NB4 (cell line): ENCODE data around the gene NUP42.
"Not testable (repeated sequence)": the region's sequence is repeated elsewhere in the genome, so short reads cannot be mapped to it uniquely, and the experiment has no call there.

ENCODE experiments used
- DNase-seq: peaks from one replicate; pipeline ENCODE4 v3.0.0; 2010; ENCODE audit warnings: low read depth
- H3K4me3 ChIP-seq: one replicate; pipeline ENCODE4 v1.5.1; 2011; ENCODE audit warnings: mild to moderate bottlenecking, low read depth, low read length, moderate library complexity
- MYC ChIP-seq: IDR thresholded peaks from 2 replicates; pipeline ENCODE4 v1.6.1; 2011; ENCODE audit warnings: low read depth, low read length
- POLR2A ChIP-seq: IDR thresholded peaks from 2 replicates; pipeline ENCODE4 v1.6.1; 2011; ENCODE audit warnings: mild to moderate bottlenecking; ENCODE audit not compliant: insufficient read length; ENCODE audit errors: extremely low read depth
- TF ChIP-seq, protein P1 (sequence below): IDR thresholded peaks from one replicate; pipeline ENCODE4 v1.5.1; 2012; ENCODE audit warnings: low read depth, low read length
- TF ChIP-seq, protein P2 (sequence below): IDR thresholded peaks from 2 replicates; pipeline ENCODE4 v1.6.1; 2011; ENCODE audit warnings: low read depth, low read length

Gene NUP42

DNA sequence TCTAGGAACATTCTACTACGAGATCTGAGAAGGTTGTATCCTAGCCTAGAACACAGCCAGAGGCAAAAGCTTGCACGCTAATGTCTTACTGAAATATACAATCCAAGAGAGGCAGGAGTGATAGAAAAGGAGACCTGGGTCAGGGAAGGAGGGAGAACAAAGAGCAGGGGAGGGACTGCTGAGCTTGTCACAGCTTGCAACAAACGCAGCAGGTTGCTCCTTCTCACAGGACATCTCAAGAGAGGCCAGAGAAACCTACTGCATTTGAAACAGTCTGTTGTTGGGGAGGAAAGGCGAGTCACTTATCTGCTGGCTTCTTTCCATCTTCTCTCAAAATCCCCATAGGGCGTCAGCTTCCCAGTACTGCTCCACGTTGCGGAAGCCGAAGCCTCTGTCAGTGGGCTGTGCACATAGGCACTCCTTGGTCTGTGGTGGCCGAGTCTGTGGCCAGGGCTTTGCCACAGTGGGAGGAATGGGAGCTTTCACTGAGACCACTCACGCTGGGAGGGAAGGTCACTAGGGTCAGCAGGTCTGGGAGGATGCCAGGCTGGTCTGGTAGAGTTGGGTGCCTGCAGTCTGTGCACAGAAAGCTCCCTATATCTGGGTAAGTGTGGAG, 39.0 kb downstream of the NUP42 start:
- H3K4me3 ChIP-seq: no peak overlapping the region
- no peak for DNase-seq
- TF ChIP-seq, protein P1, sequence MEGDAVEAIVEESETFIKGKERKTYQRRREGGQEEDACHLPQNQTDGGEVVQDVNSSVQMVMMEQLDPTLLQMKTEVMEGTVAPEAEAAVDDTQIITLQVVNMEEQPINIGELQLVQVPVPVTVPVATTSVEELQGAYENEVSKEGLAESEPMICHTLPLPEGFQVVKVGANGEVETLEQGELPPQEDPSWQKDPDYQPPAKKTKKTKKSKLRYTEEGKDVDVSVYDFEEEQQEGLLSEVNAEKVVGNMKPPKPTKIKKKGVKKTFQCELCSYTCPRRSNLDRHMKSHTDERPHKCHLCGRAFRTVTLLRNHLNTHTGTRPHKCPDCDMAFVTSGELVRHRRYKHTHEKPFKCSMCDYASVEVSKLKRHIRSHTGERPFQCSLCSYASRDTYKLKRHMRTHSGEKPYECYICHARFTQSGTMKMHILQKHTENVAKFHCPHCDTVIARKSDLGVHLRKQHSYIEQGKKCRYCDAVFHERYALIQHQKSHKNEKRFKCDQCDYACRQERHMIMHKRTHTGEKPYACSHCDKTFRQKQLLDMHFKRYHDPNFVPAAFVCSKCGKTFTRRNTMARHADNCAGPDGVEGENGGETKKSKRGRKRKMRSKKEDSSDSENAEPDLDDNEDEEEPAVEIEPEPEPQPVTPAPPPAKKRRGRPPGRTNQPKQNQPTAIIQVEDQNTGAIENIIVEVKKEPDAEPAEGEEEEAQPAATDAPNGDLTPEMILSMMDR: no peak
- TF ChIP-seq, protein P2, sequence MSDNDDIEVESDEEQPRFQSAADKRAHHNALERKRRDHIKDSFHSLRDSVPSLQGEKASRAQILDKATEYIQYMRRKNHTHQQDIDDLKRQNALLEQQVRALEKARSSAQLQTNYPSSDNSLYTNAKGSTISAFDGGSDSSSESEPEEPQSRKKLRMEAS: no peak
- TF ChIP-seq POLR2A: no peak
- TF ChIP-seq MYC: no peak

DNA sequence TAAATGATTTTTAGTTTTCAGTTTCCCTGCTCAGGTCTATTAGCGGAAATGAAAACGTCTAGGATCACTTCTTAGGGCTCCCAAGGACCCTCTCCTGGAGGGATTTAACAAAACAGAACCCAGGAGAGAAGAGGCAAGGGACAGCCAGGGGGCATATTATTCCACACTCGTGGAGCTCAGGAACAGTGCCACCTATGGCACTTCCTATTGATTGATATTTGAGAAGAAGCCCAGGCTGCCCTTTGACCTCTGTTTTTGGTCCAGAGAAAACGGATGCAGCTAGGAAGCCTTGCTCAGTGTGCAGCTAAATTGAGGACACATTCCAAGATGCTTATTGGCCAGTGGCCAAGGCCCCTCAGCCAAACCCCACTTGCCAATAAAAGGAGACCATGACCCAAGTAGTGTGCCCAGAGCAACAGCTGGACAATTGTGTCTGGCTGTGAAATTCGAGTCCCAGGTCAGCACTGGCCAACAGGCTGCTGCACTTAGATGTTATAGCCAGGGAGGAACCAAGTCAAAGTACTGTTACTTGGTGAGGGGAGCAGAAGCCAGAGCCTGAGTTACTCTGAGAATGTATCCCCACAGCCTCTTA, 40.7 kb downstream of the NUP42 start:
- DNase-seq: no peak
- TF ChIP-seq POLR2A (no peak), MYC (no peak)
- TF ChIP-seq, protein P2: no peak
- TF ChIP-seq, protein P1: no peak
- no peak overlapping the region for H3K4me3 ChIP-seq

DNA sequence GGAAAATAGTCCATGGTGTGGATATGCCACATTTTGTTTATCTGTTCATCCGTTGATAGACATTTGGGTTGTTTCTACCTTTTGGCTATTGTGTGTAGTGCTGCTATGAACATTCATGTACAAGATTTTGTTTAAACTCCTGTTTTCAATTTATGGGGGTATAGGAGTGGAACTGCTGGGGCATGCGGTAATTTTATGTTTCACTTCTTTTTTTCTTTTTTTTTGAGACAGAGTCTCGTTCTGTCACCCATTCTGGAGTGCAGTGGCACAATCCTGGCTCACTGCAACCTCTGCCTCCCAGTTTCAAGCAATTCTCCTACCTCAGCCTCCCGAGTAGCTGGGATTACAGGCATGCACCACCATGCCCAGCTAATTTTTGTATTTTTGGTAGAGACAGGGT, 42.5 kb downstream of the NUP42 start:
- not testable (repeated sequence) for DNase-seq, H3K4me3 ChIP-seq

DNA sequence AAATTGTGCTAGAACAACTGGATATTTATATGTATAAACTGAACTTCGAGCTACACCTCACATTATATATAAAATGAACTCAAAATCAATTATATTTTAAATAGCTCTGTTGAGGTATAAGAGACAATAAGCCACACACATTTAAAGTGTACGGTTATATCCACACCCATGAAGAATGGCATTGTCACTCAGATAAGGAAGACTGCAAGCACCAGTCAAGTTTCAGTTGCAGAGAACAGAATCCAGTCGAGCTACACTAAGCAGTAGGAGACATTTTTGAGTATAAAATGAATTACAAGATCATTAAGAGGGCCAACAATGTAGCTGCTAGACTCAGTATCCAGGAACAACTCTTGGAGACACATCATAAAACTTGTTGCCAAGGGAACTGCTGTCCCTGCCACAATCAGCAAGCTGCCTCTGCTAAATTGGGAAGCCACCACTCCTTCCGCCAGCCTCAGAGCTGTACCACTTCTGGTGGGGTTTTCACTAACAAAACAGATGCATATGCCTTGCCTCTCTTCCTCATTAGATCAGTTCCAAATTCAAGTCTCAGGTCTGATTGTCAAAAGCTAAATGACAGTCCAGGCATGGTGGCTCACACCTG, 45.1 kb downstream of the NUP42 start:
- no peak for DNase-seq
- TF ChIP-seq POLR2A: no peak
- TF ChIP-seq, protein P1: no peak
- TF ChIP-seq, protein P2: no peak
- no peak for TF ChIP-seq MYC
- no peak overlapping the region for H3K4me3 ChIP-seq

DNA sequence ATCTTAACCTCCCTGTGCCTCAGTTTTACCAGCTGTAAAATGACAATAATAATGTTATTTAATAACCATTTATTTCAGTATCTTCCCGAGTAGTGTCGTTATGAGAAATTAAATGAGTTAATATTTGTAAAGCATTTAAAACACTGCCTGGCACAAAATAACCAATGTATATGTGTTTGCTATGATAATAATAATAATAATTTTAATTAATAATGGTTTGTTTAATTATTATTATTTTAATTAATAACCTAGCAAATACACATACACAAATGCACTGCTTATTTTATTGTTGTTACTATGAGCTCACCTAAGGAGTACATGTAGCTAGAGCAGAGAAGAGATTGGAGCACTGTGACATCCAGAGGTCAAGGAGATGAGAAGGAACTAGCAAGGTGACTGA, 46.6 kb downstream of the NUP42 start:
- TF ChIP-seq, protein P2: no peak
- TF ChIP-seq, protein P1: no peak
- TF ChIP-seq MYC (no peak), POLR2A (no peak)
- DNase-seq: no peak
- H3K4me3 ChIP-seq: no peak overlapping the region

DNA sequence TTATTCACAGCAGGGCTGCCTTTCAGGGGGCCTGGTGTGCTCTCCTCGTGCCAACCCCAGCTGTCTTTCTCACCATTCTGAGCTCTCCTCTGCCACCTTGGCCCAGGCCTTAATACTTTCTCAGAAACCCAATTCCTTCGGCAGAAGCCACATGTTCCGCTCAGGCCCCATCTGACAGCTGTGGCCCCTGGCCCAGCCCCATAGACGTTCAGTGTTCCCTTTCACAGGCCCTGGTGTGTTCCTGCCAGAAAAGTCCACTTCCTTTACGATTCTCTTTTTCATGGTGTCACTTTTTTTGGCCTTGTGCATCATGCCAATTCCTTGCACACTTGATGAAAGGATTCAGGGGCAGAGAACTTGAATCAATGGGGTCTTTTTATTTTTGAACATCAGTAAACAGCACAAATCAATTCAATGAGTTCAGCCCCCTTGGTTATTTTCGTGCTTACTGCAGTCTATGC, 48.8 kb downstream of the NUP42 start:
- DNase-seq: no peak
- H3K4me3 ChIP-seq: no peak overlapping the region
- TF ChIP-seq, protein P1: no peak
- TF ChIP-seq POLR2A: no peak
- TF ChIP-seq, protein P2: no peak
- no peak for TF ChIP-seq MYC
